Skeletal muscle cell (primary cell): ENCODE data around the gene RPS6KA5.
"Not testable (repeated sequence)": the region's sequence is repeated elsewhere in the genome, so short reads cannot be mapped to it uniquely, and the experiment has no call there.

Experiments used
- DNase-seq: peaks from one replicate; pipeline ENCODE4 v3.0.0-alpha.2; 2010; ENCODE audit warnings: low read depth
- H3K4me3 ChIP-seq: 2 replicates; pipeline ENCODE4 v1.5.1; 2011; ENCODE audit warnings: low read depth, mild to moderate bottlenecking, control low read depth, low read length, moderate library complexity

The RPS6KA5 gene

DNA sequence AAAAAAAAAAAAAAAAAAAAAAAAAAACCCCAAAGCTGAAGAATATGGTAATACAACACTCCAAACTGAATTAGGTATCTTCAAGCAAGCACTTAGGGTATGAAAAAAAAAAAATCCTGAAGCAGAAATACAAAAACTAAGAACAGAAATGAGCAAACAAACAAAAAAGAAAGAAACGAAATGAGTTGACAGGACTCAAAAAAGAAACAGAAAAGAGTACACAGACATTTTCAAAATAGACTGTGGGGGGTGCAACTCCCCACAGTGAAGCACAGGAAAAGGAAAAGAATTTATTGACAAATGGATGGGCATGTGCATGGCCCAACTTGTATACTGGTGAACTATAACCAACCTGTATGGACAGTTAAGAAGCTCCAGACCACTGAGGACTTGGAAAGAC lies 24.6 kb downstream of the RPS6KA5 start:
- DNase-seq: no peak
- no peak overlapping the region for H3K4me3 ChIP-seq

- not testable (repeated sequence) for H3K4me3 ChIP-seq
Measured at GRCh38 chr14:91034379-91034778, 26.1 kb downstream of the RPS6KA5 start.

DNA sequence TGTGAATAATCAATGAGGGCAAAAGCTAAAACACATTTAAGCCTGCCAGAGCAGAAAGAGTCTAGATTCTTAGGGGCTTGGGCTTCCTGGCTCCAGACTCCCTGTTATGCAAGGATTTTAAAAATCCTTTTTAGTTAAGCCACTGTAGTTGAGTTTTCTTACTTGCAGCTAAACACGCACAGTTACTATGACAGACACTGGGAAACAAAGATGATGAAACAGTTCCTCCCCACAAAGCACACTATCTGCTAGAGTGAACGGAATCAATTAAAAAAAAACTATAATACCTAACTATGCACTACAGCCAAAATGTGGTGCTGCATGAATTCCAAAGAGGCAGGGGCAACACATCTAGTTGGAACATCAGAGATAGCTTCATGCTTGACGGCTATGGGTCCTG lies 28.2 kb downstream of the RPS6KA5 start:
- no peak overlapping the region for H3K4me3 ChIP-seq
- no peak for DNase-seq

More at GRCh38 chr14:91034379-91034778, 26.1 kb downstream of the RPS6KA5 start:
- DNase-seq: not testable (repeated sequence)

- no peak overlapping the region for H3K4me3 ChIP-seq
- DNase-seq: no peak
Measured at GRCh38 chr14:91031666-91032065, 28.8 kb downstream of the RPS6KA5 start.

- H3K4me3 ChIP-seq: no peak overlapping the region
- DNase-seq: no peak
Measured at GRCh38 chr14:91029456-91030217, 30.8 kb downstream of the RPS6KA5 start.

GRCh38 chr14:91027561-91027960 lies 32.9 kb downstream of the RPS6KA5 start:
- no peak overlapping the region for H3K4me3 ChIP-seq
- DNase-seq: no peak

GRCh38 chr14:91022622-91023028 lies 37.8 kb downstream of the RPS6KA5 start:
- not testable (repeated sequence) for DNase-seq, H3K4me3 ChIP-seq

- DNase-seq: no peak
- no peak overlapping the region for H3K4me3 ChIP-seq
Measured at GRCh38 chr14:91021991-91022621, 38.3 kb downstream of the RPS6KA5 start.

GRCh38 chr14:91021115-91021514 lies 39.3 kb downstream of the RPS6KA5 start:
- DNase-seq: no peak
- H3K4me3 ChIP-seq: no peak overlapping the region

DNA sequence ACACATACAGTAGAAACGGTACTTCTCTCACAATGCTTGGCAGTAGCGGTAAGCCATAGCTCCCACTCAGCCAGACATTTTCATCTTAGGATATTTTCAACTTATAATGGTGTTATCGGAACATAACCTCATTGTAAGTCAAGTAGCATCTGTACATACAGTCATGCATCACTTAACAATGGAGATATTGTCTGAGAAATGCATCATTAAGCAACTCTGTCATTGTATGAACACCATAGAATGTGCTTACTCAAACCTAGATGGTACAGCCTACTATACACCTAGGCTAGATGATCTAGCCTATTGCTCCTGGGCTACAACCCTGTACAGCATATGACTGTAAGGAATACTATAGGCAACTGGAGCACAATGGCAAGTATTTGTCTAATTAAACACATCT lies 40.8 kb downstream of the RPS6KA5 start:
- DNase-seq: no peak
- no peak overlapping the region for H3K4me3 ChIP-seq

DNA sequence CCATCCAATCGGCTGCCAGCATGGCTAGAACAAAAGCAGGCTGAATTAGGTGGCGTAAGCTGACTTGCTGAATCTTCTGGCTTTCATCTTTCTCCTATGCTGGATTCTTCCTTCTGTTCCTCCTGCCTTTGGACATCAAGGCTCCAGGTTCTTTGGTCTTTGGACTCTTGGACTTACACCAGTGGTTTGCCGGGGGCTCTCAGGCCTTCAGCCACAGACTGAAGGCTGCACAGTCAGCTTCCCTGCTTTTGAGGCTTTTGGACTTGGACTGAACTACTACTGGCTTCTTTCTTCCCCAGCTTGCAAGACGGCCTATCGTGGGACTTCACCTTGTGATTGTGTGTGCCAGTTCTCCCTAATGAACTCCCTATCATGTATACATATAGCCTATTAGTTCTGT lies 42.0 kb downstream of the RPS6KA5 start:
- no peak overlapping the region for H3K4me3 ChIP-seq
- DNase-seq: no peak

- DNase-seq: no peak
Measured at GRCh38 chr14:91016800-91017410, 43.5 kb downstream of the RPS6KA5 start.

GRCh38 chr14:91015435-91015834 lies 45.0 kb downstream of the RPS6KA5 start:
- H3K4me3 ChIP-seq: no peak overlapping the region
- DNase-seq: no peak

More at GRCh38 chr14:91016800-91017410, 43.5 kb downstream of the RPS6KA5 start:
- H3K4me3 ChIP-seq: no peak overlapping the region

DNA sequence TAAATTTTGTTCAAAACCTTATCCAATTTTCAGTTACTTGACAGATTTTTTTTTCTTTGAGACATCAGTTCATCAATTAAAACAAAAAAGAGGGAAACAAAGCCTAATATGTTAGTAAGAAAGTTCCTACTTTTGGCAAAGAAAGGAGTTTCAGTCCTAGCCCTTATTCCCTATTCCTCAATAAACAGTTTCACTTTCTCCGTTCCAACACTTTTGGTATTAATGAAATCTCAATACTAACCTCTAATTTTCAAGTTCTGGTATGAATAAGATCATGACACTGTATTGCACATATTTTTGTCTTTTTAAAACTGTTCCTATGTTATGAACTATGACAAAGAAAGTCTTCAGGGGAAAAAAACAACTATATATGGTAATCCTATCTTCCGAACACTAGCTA lies 48.4 kb downstream of the RPS6KA5 start:
- no peak for DNase-seq
- no peak overlapping the region for H3K4me3 ChIP-seq

- no peak for DNase-seq
- no peak overlapping the region for H3K4me3 ChIP-seq
Measured at GRCh38 chr14:91010153-91010533, 50.3 kb downstream of the RPS6KA5 start.

DNA sequence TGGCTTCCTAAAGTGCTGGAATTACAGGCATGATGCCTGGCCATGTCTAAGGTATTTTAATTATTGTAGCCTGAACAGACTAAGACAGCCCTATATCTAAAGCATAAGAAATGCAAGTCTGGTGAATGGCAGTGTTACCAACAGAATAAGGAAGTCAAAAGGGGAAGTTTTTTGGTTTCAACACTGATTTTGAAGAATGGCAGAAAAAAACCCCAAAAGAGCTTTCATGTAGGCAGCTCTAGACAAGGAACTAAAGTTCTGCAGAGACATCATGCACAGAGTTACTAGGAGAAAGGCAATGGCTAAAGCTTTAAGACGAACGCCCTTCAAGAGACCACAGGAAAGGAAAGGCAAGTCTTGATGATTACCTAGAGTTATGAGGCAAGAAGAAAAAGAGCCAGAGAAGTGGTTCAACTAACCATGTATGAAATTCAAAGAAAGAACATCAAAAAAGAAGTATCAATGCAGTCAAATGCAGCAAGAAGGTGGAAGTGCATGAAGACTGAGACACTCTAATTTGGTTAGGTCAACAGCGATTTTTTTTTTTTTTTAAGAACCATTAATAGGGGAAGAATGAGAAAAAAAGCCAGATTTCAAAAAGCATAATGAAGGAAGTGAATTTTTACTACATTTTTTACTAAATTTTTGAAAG lies 50.8 kb downstream of the RPS6KA5 start:
- no peak for DNase-seq
- H3K4me3 ChIP-seq: no peak overlapping the region

DNA sequence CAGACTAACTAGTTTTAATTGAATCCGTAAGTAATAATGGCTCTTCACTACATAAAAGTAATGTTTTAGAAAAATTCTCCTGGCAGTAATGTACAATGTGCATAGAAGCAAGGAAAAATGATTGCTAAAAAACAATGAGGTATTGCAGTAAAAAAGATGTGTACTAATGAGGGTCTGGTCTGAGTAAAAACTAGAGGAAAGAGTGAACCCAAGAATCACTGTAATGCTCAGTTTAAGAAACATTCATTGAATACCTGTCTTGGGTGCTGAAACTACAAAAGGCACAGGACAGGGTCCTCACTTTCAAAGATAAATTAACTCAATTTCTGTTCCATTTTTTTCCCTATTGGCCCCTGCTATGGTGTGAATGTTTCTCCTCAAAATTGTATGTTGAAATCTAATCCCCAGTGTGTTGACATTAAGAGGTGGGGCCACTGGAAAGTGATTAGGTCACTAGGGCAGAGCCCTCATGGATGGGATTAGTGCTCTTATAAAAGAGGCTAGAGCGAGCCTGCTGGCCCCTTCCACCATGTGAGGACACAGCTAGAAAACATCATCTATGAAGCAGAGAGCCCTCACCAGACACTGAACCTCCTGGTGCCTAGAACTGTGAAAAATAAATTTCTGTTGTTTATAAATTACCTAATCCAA lies 51.6 kb downstream of the RPS6KA5 start:
- DNase-seq: no peak

DNA sequence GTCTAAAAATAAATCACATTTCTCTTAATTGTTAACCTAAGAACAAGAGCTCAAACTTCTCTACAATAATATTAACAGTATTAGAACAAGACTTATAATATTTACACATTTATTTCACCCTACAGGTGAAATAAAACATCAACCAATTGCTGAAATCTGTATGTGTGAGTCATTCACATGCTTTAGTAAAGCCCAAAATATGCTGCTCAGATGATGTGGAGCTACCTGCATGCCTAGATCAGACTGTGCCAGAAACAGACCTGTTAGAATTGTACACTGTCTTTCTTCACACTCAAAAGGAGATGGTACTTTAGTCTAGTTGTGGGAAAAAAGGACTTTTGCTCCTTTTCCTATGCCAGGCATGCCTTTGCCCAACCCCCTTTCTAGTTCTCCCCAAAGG lies 54.7 kb downstream of the RPS6KA5 start:
- no peak for DNase-seq
- no peak overlapping the region for H3K4me3 ChIP-seq

More for the DNA sequence above, 51.6 kb downstream of the RPS6KA5 start:
- no peak overlapping the region for H3K4me3 ChIP-seq

- no peak overlapping the region for H3K4me3 ChIP-seq
- no peak for DNase-seq
Measured at GRCh38 chr14:91004987-91005386, 55.5 kb downstream of the RPS6KA5 start.

- H3K4me3 ChIP-seq: no peak overlapping the region
- DNase-seq: no peak
Measured at GRCh38 chr14:90999299-90999698, 61.1 kb downstream of the RPS6KA5 start.
